ENCODE measurements around the gene MAPKAP1.
A peak's percentile ranks its signal among the peaks of the same experiment; 100 is the strongest.

Gene MAPKAP1

DNA sequence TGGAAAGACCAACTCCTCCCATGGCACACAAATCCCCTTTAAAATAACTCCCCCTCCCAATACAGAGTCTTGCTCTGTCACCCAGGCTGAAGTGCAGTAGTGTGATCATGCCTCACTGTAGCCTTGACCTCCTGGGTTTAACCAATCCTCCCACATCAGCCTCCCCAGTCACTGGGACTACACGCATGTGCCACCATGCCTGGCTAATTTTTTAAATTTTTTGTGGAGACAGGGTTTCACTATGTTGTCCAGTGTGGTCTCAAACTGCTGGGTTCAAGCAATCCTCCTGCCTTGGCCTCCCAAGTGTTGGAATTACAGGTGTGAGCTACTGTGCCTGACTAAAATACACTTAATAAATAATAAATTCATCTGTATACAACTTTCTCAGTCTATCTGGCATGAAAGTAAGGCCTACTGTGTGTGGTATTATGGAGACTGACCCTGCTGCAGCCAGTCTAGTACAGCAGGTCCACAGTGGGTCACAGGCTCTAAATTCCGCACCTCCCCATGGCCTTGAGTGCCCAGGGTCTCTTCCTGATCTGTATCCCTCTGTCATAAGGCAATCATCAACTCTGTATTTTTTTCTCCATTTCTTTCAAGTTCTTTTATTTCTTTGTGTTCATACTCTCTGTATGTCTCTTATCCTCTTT is 169.4 kb downstream of the MAPKAP1 start:
- no peak for DNase-seq (ENCODE audit: insufficient read length)
- TF ChIP-seq TAF1 (IDR thresholded peaks at IDR 0.05; ENCODE audit: borderline replicate concordance, low read depth, low read length) (no peak), POLR2A (IDR thresholded peaks at IDR 0.05; ENCODE audit: low read depth, low read length) (no peak), POLR2AphosphoS5 (IDR thresholded peaks at IDR 0.05; ENCODE audit: low read depth, low read length) (no peak)
- no peak for FAIRE-seq

DNA sequence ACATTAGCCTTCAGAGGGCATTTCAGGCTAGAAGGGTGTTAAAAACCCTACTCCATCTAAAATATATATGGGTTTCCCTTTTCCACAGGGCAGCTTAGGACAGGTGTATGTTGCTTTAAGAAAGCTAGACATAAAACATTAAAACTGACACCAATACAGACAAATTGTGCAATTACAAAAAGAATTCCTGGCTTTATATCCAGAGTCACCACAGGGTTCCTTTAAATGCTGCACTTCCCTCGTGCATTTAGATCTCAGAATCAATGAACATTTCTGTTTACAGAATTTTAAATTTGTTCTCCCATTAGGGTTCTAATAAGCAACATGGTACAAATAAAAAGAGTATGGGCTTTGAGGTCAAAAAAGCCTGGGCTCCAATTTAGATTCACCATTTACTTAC is 170.2 kb downstream of the MAPKAP1 start:
- FAIRE-seq, result no peak
- TF ChIP-seq POLR2A (IDR thresholded peaks at IDR 0.05; ENCODE audit: low read depth, low read length) (no peak), POLR2AphosphoS5 (IDR thresholded peaks at IDR 0.05; ENCODE audit: low read depth, low read length) (no peak), TAF1 (IDR thresholded peaks at IDR 0.05; ENCODE audit: borderline replicate concordance, low read depth, low read length) (no peak)
- DNase-seq (ENCODE audit: insufficient read length), result no peak

DNA sequence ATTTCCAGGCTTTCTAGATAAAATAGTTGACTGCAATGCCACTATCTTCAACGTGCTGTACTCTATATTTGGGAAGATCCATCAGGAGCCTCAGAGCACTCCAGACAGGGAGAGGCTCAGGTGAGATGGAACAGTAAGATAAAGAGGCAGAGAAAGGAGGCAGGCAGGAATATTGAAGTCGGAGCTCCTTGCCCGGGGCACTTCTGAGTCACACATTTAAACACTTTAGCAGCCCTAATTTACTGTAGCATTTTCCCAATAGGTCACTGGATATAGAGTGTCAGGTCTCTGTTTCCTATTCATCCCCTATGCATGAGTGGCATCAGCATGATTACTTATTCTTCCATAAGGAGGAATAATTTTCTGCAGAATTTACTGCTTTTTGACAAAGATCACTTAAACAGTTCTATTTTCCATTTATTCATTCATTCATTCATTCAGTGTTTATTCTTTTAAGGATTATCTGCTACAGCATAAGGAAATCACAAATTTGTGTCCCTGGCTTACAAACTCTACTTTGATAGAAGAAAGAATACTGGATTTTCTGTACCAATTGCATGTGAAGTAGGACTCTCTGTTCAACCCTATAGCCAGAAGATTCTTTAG is 170.7 kb downstream of the MAPKAP1 start:
- no peak for FAIRE-seq
- DNase-seq (ENCODE audit: insufficient read length), result no peak
- TF ChIP-seq POLR2AphosphoS5 (IDR thresholded peaks at IDR 0.05; ENCODE audit: low read depth, low read length) (no peak), POLR2A (IDR thresholded peaks at IDR 0.05; ENCODE audit: low read depth, low read length) (no peak), TAF1 (IDR thresholded peaks at IDR 0.05; ENCODE audit: borderline replicate concordance, low read depth, low read length) (no peak)

DNA sequence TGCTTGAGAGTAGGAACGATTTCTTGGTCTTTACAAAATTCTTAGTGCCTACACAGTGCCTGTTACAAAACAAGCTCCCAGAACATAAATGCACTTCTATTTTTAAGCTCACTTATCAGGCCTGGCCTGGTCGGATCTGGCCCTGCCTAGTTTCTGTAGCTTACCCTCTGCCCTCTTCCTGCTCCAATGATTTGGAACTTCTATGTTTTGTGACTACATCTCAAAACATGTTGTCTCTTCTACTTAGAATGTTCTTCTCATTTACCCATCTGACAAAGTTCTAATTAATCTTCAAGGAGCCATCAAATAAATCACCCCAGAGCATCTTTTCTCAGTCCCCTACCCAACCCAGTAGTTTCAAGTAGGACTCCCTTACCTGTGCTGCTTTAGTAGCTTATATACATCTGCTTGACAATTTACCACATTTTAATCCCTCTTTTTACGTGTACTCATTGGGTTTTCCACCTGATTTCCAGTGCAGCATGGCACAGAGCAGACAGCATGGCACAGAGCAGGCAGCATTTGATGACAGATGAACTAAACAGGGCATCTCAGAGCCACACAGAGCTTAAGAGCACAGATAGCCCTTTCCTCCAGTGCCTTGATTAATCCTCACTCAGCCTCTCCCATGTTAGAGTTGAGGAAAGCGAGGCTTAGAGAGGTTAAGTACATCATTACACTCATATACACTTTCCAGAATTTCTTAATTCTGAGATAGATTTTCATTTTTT is 171.9 kb downstream of the MAPKAP1 start:
- FAIRE-seq (no peak), DNase-seq (ENCODE audit: insufficient read length) (no peak)
- no peak for TF ChIP-seq TAF1 (IDR thresholded peaks at IDR 0.05; ENCODE audit: borderline replicate concordance, low read depth, low read length)
- no peak for TF ChIP-seq POLR2A (IDR thresholded peaks at IDR 0.05; ENCODE audit: low read depth, low read length)
- TF ChIP-seq POLR2AphosphoS5 (IDR thresholded peaks at IDR 0.05; ENCODE audit: low read depth, low read length), result no peak

DNA sequence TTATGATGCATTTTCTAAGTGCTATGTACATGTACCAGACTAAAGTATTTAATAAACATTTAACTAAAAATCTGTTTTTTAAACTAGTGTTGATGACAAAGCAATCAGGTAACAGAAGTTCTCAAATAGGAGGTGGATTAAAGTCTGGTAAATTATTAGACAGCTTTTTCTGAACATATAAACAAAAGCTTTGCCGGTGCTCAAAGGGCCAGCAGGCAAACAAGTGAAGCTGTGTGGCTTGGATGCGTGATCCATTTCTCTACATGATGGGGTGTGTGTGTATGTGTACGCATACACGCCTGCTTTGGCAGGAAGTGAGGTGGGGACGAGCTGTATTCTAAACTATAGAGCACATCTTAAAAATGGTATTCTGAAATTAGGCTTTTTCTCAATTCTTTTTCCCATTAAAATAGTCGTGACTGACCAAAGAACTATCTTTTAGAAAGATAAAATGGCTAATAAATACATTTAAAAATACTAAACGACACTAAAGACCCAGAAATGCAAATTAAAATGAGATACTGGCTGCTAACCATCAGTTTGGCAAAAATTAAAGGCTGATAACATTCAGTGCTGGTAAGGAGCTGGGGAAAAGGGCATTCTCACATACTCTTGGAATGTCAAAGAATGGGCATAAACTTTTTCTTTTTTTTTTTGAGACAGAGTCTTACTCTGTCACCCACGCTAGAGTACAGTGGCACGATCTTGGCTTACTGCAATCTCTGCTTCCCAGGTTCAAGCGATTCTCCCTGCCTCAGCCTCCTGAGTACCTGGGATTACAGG is 174.0 kb downstream of the MAPKAP1 start:
- TF ChIP-seq POLR2A (IDR thresholded peaks at IDR 0.05; ENCODE audit: low read depth, low read length) (no peak), POLR2AphosphoS5 (IDR thresholded peaks at IDR 0.05; ENCODE audit: low read depth, low read length) (no peak), TAF1 (IDR thresholded peaks at IDR 0.05; ENCODE audit: borderline replicate concordance, low read depth, low read length) (no peak)
- DNase-seq (ENCODE audit: insufficient read length) (no peak), FAIRE-seq (no peak)

DNA sequence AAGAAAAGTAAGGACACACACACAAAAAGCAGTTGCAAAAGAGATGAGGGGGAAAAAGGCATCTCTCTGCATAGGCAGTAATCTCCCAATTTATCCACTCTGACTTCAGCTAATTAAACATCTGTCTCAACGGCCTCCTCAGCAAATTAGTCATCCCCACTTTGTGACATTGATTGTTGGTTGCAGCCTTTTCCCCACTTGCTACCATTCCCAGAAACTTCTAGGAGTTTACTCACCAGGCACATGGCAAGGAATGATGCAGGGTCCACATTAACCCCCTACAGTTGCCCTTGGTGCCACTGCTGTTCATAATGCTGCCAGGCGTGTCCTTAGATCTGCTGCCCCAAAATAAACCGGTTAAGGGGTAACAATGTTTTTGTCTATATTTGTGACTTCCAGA is 174.6 kb downstream of the MAPKAP1 start:
- FAIRE-seq (no peak), DNase-seq (ENCODE audit: insufficient read length) (no peak)
- TF ChIP-seq POLR2AphosphoS5 (IDR thresholded peaks at IDR 0.05; ENCODE audit: low read depth, low read length) (no peak), POLR2A (IDR thresholded peaks at IDR 0.05; ENCODE audit: low read depth, low read length) (no peak), TAF1 (IDR thresholded peaks at IDR 0.05; ENCODE audit: borderline replicate concordance, low read depth, low read length) (no peak)

DNA sequence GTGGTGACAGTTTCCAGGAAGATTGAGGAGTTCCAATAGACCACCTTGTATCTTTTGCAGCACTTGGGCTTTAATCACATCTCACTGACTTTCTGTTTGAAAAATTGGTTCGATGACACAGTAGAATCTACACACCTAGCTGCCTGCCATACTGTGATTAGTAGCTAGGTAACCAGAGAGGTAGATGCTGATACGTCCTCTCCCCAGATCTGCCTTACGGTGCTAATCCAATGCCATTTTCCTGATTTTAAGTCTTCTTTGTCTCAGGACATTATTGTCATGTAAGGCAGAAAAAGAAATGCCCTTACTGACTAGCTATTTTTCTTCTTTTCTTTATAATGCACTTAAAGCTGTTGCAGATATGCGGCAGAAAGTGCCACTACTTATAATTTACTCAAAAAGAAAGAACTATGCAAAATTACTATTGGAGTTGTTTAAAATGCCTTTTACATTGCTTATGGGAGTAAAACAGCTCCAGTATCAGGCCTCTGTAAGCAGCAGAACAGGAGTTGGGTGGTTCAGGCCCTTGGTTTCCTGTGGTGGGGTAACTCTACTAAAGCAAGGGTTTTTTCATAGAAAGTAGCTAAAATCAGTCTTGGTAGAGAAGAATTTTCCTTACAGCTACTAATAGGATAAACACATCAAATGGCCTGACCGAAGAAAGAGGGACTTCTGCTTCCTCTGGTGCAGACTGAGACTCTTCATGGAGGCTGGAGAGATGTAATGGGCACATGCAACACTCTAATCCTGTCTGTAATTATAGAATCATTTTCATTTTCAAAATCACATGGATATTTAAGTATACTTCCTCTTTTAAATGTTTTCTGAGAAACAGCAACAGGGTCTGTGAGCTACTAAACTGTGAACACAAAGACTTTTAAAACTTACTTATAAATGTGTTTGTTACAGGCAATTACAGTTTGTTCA is 177.2 kb downstream of the MAPKAP1 start:
- no peak for DNase-seq (ENCODE audit: insufficient read length)
- TF ChIP-seq TAF1 (IDR thresholded peaks at IDR 0.05; ENCODE audit: borderline replicate concordance, low read depth, low read length) (no peak), POLR2A (IDR thresholded peaks at IDR 0.05; ENCODE audit: low read depth, low read length) (no peak), POLR2AphosphoS5 (IDR thresholded peaks at IDR 0.05; ENCODE audit: low read depth, low read length) (no peak)
- peak; percentile 14 for FAIRE-seq

DNA sequence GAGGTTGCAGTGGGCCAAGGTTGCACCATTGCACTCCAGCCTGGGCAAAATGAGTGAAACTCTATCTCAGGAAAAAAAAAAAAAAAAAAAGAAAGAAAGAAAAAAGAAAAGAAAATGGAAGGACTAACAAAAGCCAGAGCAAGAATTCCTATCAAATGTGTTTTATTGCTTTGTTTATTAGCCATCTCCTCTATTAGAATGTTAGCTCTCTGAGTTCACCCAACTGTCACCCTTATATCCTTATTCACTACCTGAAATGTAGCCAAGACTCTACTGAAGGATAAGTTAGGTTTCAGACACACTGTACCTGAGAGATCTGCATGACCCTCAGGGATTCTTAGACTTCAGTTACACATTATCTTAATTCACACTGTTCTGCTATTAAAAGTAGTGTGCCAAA is 177.9 kb downstream of the MAPKAP1 start:
- FAIRE-seq (no peak), DNase-seq (ENCODE audit: insufficient read length) (no peak)
- no peak for TF ChIP-seq POLR2AphosphoS5 (IDR thresholded peaks at IDR 0.05; ENCODE audit: low read depth, low read length)
- TF ChIP-seq POLR2A (IDR thresholded peaks at IDR 0.05; ENCODE audit: low read depth, low read length), result no peak
- TF ChIP-seq TAF1 (IDR thresholded peaks at IDR 0.05; ENCODE audit: borderline replicate concordance, low read depth, low read length), result no peak

DNA sequence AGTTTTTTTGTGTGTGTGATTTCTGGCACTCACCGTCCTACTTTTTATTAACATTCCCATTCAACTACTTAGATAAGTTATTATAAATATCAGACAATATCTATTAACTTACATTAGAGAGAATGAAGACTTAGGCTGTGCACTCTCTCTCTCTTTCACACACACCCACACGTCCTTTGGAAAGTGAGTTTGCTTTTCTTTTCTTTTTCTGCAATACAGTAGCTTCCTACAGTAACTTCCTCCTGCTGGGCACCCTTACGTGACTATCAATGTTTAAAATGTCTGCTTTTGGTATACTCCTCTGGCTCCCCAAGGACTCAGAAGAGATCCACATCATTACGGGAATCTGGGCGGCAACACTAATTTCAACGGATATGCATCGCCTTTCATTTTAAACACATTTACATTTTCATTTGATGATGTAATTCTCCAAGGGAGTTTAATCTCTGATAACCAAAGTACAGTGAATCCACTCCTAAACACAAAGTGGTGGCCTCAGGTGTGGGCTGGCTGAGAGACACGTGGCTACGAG is 179.5 kb downstream of the MAPKAP1 start:
- TF ChIP-seq POLR2A (IDR thresholded peaks at IDR 0.05; ENCODE audit: low read depth, low read length) (no peak), TAF1 (IDR thresholded peaks at IDR 0.05; ENCODE audit: borderline replicate concordance, low read depth, low read length) (no peak)
- no peak for FAIRE-seq

DNA sequence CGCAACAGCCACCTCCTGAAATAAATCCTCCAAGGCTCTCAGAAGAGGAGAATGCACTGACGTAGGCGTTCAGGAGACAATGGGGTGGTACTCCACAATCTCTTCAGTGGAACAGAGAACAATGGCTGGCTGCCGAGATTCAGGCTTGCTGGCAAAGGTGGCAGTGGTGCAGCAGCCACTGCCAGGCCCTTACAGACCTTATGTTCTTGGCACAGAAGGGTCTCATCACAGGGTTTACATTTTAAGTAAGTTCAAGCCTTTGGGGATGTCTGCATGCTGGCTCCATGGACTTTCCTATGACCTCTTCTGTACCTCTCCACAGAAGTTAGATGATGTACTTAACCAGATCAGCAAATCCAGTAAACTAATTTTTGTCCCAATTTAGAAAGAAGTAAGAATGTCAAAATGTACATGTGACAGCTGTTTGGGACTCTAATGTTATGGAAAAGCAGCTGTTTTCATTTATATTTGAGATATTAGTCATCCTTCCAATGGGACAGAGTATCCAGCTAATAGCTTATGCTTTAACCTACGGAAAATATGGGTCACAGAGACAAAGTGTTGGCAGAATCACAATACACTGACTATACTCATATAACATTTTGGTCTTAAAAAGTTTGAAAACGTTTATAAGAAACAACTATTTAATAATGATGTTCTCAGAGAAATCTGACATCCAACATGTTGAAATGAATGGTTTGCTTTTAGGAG is 180.9 kb downstream of the MAPKAP1 start:
- TF ChIP-seq POLR2A (IDR thresholded peaks at IDR 0.05; ENCODE audit: low read depth, low read length) (no peak), TAF1 (IDR thresholded peaks at IDR 0.05; ENCODE audit: borderline replicate concordance, low read depth, low read length) (no peak), POLR2AphosphoS5 (IDR thresholded peaks at IDR 0.05; ENCODE audit: low read depth, low read length) (no peak)
- FAIRE-seq (no peak), DNase-seq (ENCODE audit: insufficient read length) (no peak)

More for the DNA sequence above, 179.5 kb downstream of the MAPKAP1 start:
- DNase-seq (ENCODE audit: insufficient read length), result no peak
